ENCODE results near the gene GDPD4.
A peak's percentile ranks its signal among the peaks of the same experiment; 100 is the strongest.

The GDPD4 gene

DNA sequence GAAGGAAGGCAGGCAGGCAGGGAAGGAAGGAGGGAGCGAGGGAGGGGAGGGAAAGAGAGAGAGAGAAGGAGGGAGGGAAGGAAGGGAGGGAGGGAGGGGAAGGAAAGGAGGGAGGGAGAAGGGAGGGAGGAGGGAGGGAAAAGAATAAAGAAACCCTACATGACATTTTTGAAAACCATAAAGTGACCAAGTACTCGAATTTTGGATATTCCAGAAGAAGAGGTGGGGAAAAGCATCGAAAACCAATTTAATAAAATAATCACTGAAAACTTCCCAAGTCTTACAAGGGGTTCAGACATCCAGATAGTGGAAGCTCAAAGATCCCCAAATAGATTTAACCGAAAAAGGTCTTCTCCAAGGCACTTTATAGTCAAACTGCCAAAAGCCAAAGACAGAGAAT lies 11.7 kb downstream of the GDPD4 start:
- DNase-seq: no peak

DNA sequence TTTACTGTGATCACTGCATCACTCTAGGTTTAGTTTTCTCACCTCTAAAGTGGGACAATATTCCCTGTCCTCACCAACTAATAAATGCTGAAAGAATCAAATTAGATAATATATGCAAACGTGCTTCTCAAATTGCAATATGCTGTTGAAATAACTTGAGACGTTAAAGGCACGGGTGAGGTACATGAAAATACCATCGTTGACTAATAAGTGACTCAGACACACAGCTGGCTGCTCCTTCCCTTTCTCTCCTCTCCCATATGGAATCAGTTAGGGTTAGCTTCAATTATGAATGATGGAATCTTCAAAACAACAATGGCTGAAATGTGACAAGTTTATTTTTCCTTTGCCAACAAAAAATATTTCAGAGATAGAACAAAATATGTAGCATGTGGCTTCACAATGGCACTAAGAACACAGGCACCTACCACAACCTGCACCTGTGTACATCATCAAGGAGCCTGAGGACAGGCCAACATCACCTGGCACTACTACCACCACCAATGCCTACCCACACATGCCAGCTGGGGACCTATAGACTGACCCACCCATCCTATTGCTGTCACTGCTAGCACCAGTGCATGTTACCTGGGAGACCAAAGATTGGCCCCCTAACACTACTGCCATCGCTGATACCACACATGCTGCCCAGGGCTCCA lies 13.7 kb downstream of the GDPD4 start:
- no peak for DNase-seq

DNA sequence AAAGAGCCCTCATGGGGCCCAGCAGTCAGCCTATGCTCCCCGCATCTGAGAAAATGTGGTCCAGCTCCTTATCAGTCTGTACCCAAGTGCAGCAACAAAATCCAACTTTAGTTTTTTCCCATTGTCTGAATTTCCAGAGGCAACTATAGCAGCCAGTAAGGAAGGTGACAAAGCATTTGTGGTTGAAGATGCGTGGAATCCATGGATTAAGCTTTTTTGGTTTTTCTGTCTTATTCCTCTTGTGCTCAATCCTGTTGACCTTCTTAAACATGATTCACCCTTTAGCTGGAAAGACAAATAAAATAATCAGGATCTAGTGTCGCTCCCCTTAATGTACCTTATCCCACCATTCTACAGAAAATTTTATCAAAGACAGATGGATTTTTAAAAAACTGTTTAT lies 14.3 kb downstream of the GDPD4 start:
- DNase-seq: no peak

DNA sequence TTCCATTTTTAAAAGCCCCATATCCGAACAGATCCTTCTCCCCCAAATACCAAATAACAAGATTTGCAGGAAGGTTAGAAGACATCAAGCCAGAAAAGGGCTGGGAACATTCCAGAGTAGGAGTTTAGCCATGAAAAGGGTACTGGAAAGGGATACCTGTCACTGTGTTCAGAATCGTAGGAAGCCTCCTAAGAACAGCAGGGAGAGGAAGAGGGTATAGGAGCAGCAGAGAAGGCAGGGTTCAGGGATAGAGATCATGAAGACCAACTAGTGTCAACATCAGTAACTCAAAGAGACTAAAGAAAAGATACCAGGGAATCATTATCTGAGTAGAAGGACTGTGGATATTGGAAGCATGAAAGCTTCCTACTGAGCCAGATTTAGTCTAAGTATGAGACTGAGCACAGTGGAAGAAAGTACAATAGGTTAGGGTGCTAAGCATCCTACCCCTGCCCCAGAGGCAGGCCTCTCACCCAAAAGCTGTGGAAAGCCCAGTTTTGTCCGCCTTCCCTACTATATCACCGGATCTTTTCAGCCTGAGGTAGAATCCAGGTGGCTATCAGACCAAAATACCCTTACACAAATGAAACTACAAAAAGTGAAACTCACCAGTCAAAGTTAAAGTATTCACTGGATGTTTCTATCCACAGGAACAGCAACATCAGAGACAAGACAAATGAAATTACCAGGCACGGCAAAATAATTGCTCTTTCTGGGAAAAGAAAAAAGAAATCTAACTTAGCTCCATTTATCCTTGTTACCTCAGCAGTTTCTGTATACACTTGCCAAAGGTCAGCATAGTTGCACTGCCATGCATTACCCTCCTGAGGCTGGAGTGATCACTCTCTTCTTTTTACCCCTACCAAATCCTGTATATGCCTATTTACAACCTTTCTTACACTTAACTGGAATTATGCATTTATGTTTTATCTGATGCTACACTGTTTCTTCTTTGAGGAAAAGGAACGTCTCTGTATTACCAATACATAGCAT lies 16.7 kb downstream of the GDPD4 start:
- no peak for DNase-seq

DNA sequence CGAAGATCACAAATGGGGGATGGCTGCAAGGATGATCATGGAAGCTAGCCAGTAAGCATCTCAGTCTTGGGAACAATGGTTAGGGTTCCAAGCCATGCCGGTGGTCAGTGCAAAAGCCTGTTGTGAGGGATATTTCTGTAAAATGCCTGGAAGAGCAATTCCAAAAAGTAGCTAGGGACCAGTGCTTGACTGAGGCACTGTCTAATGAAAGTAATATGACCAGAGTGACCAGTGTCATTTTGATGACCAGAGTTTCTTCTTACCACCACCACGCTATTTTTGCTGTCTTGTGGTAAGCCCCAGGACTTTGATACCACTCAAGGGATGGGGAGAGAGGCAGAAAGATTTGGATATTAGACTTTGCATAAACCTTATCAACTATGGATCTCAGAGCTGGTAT lies 18.4 kb downstream of the GDPD4 start:
- no peak for DNase-seq

DNA sequence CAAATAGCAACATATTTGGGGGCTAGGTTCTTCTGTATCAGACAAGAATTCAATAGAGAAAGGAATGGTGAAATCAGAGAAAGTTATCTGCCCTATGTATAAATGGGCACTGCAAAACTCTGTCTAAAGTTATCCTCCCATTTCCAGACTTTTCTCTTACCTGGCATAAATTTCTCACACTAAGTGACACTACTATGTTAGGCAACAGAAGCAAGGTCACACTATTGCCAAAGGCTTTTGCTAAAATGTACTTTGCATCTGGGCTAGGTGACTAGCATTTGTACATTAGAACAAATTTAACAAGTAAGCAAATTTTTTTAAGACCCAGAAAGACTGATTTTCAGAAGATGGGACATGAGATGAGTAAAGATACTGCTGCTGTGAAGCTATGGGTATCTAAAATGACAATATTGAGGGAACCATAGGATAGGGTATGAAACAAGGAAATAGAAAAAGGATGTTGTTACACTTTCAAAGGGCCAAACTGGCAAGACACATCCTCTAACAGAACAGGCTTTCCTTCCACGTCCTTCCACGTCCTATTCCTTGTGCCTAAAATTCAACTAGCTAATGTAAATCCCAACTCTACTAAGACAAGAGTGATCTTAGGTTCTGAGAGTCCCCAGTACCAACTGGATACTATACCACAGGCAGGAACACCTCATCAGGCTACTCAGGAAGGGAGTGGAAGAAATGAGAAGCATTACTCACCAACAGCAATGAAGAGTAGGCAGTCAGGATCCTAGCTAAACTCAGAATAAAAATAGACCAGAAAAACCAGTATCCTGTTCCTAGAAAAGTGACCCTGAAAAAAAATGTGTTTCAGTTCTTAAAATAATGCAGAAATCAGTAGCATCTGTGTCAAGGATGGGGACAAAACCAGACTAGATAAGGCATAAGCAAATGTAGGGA lies 22.6 kb downstream of the GDPD4 start:
- no peak for DNase-seq

DNA sequence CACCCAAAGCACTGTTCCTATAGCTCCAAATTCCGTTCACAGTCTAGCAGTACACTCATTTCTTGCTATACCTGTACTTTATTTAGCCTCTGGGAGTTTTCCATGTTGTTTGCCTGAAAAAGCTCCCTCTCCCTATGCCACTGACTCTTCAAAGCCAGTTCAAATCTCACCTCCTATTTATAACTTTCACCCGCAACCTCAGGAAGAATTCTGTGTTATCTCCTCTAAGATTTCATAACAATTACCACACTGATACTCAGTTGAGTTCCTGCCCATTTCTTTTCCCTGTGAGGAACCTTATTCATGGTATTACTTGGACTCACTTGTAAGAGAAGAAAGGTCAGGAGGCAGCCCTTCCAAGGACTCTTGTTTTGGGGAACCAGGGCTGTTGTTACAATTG lies 25.2 kb downstream of the GDPD4 start:
- DNase-seq: no peak

DNA sequence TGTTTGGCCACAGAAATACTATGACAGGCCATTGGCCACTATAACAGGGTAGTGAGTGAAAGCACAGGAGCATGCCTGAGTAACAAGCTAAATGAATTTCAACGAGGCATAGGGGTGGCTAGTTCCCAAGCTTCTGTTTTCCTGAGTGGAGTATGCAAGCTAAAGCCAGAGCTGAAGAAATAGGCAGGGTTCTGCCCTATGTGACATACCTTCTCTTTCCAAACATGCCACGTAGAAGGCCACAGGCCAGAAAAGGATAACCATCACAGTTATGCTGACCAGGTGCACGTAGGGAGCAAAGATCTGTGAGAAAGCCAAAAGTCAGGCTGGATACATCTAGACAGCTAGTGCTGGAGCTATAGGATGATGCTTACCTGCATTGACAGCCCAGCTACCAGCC lies 30.6 kb downstream of the GDPD4 start:
- no peak for DNase-seq

DNA sequence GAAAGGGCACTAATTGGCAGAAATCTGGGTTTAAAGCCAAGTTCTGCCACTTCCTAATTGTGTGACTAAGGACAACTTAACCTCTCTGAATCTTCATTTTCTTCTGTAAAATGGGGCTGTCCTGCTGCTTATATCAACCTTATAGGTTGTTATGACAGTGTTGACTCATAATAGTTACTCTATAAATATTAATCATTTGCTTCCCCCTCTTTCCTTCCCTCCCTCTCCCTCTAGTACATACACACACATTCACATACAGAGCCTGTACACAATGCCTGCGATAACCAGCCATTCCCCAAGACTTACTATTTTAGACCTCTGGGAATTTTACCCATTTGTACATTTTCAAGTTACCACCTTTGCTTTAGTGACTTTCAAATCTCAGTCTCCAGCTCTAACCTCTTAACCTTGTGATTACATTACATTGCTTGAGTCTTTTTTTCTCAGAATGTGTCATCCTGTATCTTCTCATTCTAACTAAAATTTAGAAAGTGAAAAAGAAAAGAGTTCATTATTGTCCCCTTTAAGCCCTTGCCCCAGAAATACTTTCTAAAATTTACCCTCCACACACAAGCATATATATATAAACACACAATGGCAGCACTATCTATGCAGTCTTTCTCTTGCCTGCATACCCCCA lies 31.9 kb downstream of the GDPD4 start:
- no peak for DNase-seq

DNA sequence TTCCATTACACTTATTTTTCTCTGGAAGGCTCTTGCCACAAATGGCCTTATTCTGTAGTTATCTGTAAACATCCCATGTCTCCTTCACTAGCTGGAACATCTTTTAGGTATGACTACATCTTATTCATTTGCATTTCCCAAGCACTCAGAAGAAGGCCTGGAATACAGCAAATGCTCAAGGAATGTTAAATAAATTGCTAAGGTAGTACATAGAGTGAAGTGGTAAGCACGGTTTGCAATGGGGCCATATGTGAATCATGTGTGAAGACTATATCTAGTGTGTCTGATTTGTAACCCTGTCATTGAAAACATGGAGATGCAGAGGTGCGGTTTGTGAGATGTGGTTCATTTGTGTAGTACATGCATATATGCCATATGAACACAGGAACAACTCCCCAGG lies 33.5 kb downstream of the GDPD4 start:
- DNase-seq: no peak

DNA sequence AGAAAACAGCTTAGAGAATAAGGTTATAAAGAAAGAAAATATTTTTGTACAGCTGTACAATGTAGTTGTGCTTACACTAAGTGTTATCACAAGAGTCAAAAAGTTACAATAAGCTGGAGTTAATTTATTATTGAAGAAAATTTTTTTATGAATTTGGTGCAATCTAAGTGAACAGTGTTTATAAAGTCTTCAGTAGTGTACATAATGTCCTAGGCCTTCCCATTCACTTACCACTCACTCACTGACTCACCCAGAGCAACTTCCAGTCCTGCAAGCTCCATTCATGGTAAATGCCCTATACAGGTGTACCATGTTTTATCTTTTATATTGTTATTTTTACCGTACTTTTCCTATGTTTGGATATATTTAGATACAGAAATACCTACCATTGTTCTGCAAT lies 34.7 kb downstream of the GDPD4 start:
- no peak for DNase-seq

DNA sequence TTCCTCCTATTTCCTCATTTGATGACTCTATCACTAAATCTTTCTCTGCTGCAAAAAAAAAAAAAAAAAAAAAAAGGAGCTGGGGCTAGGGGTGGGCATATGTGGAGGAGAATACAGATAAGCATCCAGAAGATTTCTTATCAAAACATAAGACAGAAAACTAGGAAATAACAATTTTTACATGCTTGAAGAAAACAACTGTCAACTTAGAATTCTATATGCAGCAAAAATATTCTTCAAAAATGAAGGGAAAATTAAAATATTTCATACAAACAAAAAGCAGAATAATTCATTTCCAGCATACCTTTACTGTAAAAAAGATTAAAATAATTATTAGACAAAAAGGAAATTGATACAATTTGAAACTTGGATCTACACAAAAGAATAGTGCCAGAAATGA lies 38.7 kb downstream of the GDPD4 start:
- DNase-seq: no peak

DNA sequence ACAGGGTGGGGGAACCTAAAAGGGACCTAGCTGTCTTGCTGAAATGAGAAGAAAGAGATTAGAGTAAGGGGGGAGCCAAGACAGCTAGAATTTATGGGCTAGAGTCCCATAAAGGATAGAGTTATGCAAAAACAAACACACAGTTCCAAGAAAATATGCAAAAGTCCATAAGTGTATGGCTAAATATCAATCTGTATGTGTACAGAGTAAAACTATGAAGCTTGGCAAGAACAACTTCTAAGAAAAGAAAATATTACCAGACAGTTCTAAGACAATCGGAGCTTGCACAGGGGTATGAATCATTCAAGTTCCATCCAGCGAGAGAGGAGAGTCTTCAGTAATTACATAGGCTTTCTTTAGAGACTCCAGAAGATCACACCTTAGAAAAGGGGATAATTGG lies 41.8 kb downstream of the GDPD4 start:
- no peak for DNase-seq

DNA sequence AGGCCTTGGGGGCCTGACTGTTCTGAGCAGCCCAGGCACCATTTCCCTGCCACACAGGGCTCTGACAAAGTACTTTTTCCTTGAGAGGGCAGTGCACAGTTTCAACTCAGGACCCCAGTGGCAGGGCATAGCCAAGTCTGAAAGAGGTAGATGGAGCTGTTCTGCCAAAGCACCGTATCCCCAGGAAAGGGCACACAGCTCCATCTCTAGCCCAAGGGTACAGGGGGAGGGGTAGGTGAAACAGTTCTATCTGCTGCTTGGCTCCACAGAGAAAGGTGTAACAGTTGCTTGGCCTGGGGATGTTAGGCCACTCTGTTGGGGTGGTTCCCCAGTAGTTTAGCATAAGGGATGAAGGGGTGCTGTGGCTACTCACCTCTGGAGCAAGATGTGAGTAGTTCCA lies 47.8 kb downstream of the GDPD4 start:
- no peak for DNase-seq

DNA sequence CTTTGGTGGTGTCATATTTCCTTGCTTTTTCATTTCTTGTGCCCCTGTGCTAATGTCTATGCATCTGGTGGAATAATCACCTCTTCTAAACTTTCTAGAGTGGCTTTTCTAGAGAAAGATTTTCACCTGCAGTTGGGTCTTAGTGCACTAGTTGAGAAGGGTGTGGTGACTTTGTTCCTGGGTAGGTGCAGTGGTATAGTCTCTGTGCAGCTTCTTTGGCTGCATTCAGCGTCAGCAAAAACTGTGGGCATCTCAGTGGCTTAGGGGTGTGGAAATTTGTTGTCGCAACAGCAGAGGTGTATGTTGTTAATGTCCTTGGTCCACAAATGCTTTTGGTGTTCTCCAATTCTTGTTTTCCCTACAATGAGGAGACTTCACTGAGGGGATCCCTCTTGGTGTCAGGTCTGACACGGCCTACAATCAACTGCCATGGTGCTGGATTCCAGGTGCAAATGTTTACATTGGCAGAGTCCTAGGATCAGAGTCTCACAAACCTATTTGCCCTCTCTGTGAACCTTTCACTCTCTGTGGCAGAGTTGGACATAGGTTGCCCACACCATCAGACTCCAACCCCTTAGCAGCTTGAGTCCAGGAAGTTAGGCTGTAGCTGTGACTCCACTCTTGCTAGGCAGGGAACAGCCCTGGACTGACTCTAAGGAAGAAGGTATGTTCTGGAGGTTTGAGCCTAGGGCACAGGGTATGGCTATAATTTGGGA lies 48.8 kb downstream of the GDPD4 start:
- DNase-seq: no peak

DNA sequence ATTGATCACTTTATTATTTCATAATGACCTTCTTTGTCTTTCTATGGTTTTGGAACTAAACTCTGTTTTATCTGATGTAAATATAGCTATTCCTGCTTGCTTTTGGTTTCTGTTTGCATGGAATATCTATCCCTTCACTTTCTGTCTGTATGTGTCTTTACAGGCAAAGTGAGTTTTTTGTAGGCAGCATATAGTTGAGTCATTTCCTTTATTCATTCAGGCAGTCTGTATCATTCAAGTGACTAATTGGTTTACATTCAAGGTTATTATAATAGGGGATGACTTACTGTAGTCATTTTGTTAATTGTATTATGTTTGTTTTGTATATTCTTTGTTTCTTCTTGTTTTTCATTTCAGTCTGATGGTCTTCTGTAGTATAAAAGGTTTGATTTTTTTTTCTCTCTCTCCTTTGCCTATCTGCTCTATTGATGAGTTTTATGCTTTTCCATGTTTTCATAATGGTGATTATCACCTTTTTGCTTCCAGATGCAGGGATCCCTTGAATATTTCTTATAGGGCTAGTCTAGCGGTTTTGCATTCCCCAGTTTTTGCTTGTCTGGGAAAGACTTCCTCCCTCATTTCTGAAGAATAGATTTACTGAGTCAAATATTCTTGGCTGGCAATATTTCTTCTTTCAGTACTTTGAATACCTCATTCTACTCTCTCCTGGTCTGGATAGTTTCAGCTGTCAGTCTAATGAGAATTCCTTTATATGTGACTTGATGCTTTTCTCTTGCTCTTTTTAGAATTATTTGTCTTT lies 50.4 kb downstream of the GDPD4 start:
- no peak for DNase-seq

DNA sequence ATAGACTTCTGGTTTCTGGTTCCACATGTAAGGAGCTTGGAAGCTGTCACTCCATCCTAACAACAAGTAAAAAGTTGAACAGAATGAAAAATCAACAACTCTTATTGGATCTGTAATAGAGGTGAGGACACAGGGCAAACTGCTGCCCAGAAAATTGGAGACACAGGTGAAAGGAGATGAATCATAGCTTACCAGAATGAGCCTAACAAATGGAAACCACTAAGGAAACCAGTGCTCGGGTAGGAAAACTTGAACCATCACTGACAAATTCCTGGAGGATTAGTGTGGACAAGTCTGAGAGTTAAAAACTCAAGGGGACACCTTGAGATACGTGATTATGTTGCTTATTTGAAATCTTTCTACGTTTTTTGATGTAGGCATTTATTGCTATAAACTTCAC lies 52.1 kb downstream of the GDPD4 start:
- DNase-seq: no peak

DNA sequence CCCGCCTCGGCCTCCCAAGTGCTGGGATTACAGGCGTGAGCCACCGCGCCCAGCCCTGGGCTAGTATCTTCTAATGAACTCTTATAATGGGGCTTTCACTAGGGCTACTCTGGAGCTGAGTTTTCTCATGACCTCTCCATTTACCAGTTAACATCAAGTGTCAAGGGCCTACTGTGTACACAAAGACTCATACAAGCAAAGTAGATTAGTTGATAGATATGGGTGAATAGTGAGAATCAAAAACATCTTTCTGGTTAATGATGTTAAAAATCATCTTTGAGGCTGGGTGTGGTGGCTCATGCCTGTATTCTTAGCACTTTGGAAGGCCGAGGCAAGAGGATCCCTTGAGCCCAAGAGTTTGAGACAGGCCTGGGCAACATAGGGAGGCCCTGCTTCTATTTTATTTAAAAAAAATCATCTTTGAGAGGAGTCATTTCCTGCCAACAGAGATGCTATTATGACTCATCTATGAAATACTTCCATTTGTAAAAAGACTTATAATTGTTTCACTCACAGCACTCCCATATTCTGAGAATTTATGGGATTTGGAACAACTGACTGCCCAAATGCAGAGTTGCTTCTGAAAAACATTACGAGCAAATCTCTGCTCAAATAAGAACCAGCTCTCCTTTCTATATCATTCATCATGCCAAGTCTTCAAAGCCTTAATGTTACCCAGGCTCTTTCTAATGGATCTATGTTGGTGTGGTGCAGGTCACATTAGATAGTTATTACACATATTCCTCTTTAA lies 57.0 kb downstream of the GDPD4 start:
- DNase-seq: peak; percentile 8

DNA sequence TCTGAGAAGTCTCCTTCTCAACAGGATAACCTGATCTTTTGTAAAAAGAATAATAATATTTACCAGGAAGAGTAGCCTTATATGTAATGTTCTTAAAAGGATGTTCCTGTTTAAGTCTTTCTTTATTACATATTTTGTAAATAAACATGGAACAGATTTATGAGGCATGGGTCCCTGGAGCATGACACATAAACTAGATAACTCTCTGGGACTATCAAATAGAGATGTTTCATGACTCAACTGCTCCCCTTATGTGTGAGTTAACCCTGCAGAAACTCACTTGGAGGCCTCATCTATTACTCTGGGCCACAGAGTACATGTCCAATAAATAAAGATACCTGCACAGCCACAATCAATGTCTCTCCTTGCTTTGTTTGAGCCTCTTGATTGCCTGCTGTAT lies 64.6 kb downstream of the GDPD4 start:
- no peak for DNase-seq

DNA sequence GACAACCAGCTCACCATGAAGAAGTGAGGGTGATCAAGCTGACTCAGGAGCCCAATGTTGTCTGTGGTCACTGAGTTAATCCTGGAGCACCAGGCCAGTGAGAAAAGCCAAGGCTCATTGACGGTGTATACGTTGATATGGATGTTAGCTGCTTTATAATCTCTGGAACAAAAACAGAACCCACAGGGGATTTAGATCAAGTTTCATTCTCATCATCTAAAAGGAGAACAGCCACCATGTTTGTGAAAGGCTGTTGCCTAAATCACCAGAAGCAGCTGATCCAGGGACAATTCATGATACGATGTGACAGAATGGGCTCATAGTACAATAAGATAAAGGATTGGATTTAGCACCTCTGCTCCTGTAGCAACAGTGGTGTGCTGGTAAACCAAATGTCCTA lies 68.5 kb downstream of the GDPD4 start:
- DNase-seq: no peak

DNA sequence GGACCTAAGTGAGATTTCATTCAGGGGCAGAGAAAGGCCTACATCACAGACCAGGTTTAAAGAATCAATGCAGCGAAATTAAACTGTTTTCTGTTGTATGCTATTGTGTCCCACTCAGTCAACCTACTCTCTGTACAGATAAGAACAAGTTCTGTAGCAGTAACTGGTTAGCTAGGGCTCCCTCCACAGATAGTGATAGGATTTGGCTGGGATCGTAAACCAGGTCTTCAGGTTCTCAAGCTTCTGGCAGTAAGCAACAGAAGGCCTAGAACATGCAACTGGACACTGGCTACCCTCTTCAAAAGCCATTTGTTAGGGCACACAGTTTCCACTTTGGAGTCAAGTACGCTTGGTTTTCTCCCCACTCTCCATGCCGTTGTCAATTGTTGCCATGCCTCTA lies 69.2 kb downstream of the GDPD4 start:
- no peak for DNase-seq
